Caco-2 (cell line): Measurements from ENCODE around the gene NRIP1. TPM values are rescaled to one million over a fixed set of nuclear protein-coding genes. Genes with fewer than 3 reads are reported as not detected.

Experiments used
- BruUV-seq: library from RNA; stranded (reverse); fragments of 400-500 nt; replicated peaks from 2 replicates; lab custom pipeline; 2021; lab: Mats Ljungman, UMichigan
- CTCF ChIA-PET: fragments of 300-600 bp; sonication (Branson Sonifier 250); formaldehyde crosslinking; loops from one replicate; lab custom pipeline; 2022; ENCODE audit warnings: antibody characterized with exemption; lab: Charles Lee
- POLR2A ChIA-PET: fragments of 300-600 bp; sonication (Branson Sonifier 250); formaldehyde crosslinking; loops from one replicate; lab custom pipeline; 2022; ENCODE audit warnings: antibody characterized with exemption; lab: Charles Lee
- DNase-seq, 2 experiments: peaks; one replicate each; pipeline versions ENCODE4 v3.0.0 to v3.0.0-alpha.2; 2020 to 2022
- H3K27me3 ChIP-seq: replicated peaks from 2 replicates; pipeline ENCODE4 v1.6.0; 2011; ENCODE audit warnings: low read length; ENCODE audit not compliant: control insufficient read depth, insufficient read depth
- H3K36me3 ChIP-seq: 2 replicates; pipeline ENCODE4 v1.5.1; 2011; ENCODE audit warnings: low read length; ENCODE audit not compliant: control insufficient read depth, insufficient read depth
- H3K4me1 ChIP-seq: fragments of 250-450 bp; sonication (Bioruptor Pico); 2 replicates; pipeline ENCODE4 v1.5.1; 2020; ENCODE audit warnings: mild to moderate bottlenecking
- H3K4me3 ChIP-seq: 2 replicates; pipeline ENCODE4 v1.5.1; 2011; ENCODE audit warnings: low read depth, mild to moderate bottlenecking, control low read depth, low read length
- H3K9me3 ChIP-seq: fragments of 250-450 bp; sonication (Bioruptor Pico); 2 replicates; pipeline ENCODE4 v1.5.1; 2020; ENCODE audit warnings: mild to moderate bottlenecking, moderate library complexity
- H3K27ac Mint-ChIP-seq: one replicate; pipeline ENCODE4 v1.8.0; 2022; ENCODE audit warnings: mixed read lengths; ENCODE audit not compliant: unreplicated experiment
- H3K27me3 Mint-ChIP-seq: one replicate; pipeline ENCODE4 v1.8.0; 2022; ENCODE audit warnings: mixed read lengths; ENCODE audit not compliant: insufficient read depth, unreplicated experiment
- H3K36me3 Mint-ChIP-seq: one replicate; pipeline ENCODE4 v1.8.0; 2022; ENCODE audit warnings: mild to moderate bottlenecking, mixed read lengths; ENCODE audit not compliant: insufficient read depth, unreplicated experiment
- H3K4me1 Mint-ChIP-seq: one replicate; pipeline ENCODE4 v1.8.0; 2022; ENCODE audit warnings: low read depth, mixed read lengths; ENCODE audit not compliant: unreplicated experiment
- H3K4me3 Mint-ChIP-seq: one replicate; pipeline ENCODE4 v1.8.0; 2022; ENCODE audit warnings: mild to moderate bottlenecking, moderate library complexity, mixed read lengths; ENCODE audit not compliant: unreplicated experiment
- H3K9me3 Mint-ChIP-seq: one replicate; pipeline ENCODE4 v1.8.0; 2022; ENCODE audit warnings: mixed read lengths; ENCODE audit not compliant: unreplicated experiment
- intact Hi-C: fragments of 100-400 bp; cut with micrococcal nuclease; formaldehyde crosslinking; loops from one replicate; pipeline ENCODE4 v1.10.0; 2022; ENCODE audit not compliant: unreplicated experiment
- total RNA-seq: library from RNA; stranded (reverse); gene quantifications from 2 replicates; pipeline ENCODE4 v1.2.3, GENCODE V29; 2022
- TF ChIP-seq, protein P1 (sequence below), 2 experiments: fragments of 200-600 bp in 1 of 2; IDR thresholded peaks; 1 replicate in 1 of 2; 2 replicates in 1 of 2; pipeline versions ENCODE4 v1.5.1 to v1.8.0; 2011 to 2022; ENCODE audit warnings: antibody characterized with exemption in 1 of 2, control low read depth in 1 of 2, inconsistent platforms in 1 of 2, low read depth in 1 of 2, low read length in 1 of 2, mild to moderate bottlenecking in 1 of 2, moderate library complexity in 1 of 2; ENCODE audit not compliant: insufficient read depth in 1 of 2, severe bottlenecking in 1 of 2, unreplicated experiment in 1 of 2

The NRIP1 gene
- total RNA-seq, 1 experiment from 2014 or later, result 28.6 TPM

- no peak overlapping the region for H3K4me3 ChIP-seq
- POLR2A ChIA-PET, result no interaction called here
- Mint-ChIP-seq H3K27ac (no peak overlapping the region), H3K4me3 (no peak overlapping the region), H3K4me1 (peaks cover 34% of the 10 kb centered on the region), H3K36me3 (no peaks in the 10 kb centered on the region), H3K9me3 (no peaks in the 10 kb centered on the region), H3K27me3 (no peaks in the 10 kb centered on the region)
- H3K4me1 ChIP-seq, result peaks cover 7% of the 10 kb centered on the region
- DNase-seq, result no peak
- H3K36me3 ChIP-seq, result no peaks in the 10 kb centered on the region
- no TSS peak for BruUV-seq
- TF ChIP-seq, protein P1, sequence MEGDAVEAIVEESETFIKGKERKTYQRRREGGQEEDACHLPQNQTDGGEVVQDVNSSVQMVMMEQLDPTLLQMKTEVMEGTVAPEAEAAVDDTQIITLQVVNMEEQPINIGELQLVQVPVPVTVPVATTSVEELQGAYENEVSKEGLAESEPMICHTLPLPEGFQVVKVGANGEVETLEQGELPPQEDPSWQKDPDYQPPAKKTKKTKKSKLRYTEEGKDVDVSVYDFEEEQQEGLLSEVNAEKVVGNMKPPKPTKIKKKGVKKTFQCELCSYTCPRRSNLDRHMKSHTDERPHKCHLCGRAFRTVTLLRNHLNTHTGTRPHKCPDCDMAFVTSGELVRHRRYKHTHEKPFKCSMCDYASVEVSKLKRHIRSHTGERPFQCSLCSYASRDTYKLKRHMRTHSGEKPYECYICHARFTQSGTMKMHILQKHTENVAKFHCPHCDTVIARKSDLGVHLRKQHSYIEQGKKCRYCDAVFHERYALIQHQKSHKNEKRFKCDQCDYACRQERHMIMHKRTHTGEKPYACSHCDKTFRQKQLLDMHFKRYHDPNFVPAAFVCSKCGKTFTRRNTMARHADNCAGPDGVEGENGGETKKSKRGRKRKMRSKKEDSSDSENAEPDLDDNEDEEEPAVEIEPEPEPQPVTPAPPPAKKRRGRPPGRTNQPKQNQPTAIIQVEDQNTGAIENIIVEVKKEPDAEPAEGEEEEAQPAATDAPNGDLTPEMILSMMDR (IDR thresholded peaks at IDR 0.05; ENCODE audit: insufficient read depth in 1 of 2, low read depth in 1 of 2, low read length in 1 of 2, severe bottlenecking in 1 of 2, unreplicated experiment in 1 of 2), result no peak
- H3K9me3 ChIP-seq, result no peaks in the 10 kb centered on the region
- CTCF ChIA-PET, result no interaction called here
- H3K27me3 ChIP-seq, result no peaks in the 10 kb centered on the region
- intact Hi-C loops, result no loop called here
These were observed 10.7 kb downstream of the NRIP1 start for GRCh38 chr21:15054089-15054488.

GRCh38 chr21:15053500-15053899 is 11.3 kb downstream of the NRIP1 start:
- H3K4me3 ChIP-seq, result no peak overlapping the region
- Mint-ChIP-seq H3K4me1 (peaks cover 28% of the 10 kb centered on the region), H3K4me3 (no peak overlapping the region), H3K36me3 (no peaks in the 10 kb centered on the region), H3K9me3 (no peaks in the 10 kb centered on the region), H3K27ac (no peak overlapping the region), H3K27me3 (no peaks in the 10 kb centered on the region)
- no peaks in the 10 kb centered on the region for H3K9me3 ChIP-seq
- H3K36me3 ChIP-seq, result no peaks in the 10 kb centered on the region
- CTCF ChIA-PET, result no interaction called here
- TF ChIP-seq, protein P1 (IDR thresholded peaks at IDR 0.05; ENCODE audit: insufficient read depth in 1 of 2, low read depth in 1 of 2, low read length in 1 of 2, severe bottlenecking in 1 of 2, unreplicated experiment in 1 of 2), result no peak
- intact Hi-C loops, result no loop called here
- DNase-seq, result no peak
- H3K4me1 ChIP-seq, result peaks cover 1% of the 10 kb centered on the region
- no TSS peak for BruUV-seq
- H3K27me3 ChIP-seq, result no peaks in the 10 kb centered on the region
- POLR2A ChIA-PET, result no interaction called here

GRCh38 chr21:15052459-15052763 is 12.4 kb downstream of the NRIP1 start:
- Histone ChIP-seq H3K27me3 (no peaks in the 10 kb centered on the region), H3K4me3 (no peak overlapping the region), H3K9me3 (no peaks in the 10 kb centered on the region), H3K36me3 (no peaks in the 10 kb centered on the region), H3K4me1 (no peaks in the 10 kb centered on the region)
- Mint-ChIP-seq H3K27ac (no peak overlapping the region), H3K4me1 (peaks cover 25% of the 10 kb centered on the region), H3K27me3 (no peaks in the 10 kb centered on the region), H3K9me3 (no peaks in the 10 kb centered on the region), H3K36me3 (no peaks in the 10 kb centered on the region), H3K4me3 (no peak overlapping the region)
- DNase-seq, result no peak
- intact Hi-C loops, result no loop called here
- POLR2A ChIA-PET, result no interaction called here
- CTCF ChIA-PET, result no interaction called here
- TF ChIP-seq, protein P1 (IDR thresholded peaks at IDR 0.05; ENCODE audit: insufficient read depth in 1 of 2, low read depth in 1 of 2, low read length in 1 of 2, severe bottlenecking in 1 of 2, unreplicated experiment in 1 of 2), result no peak
- BruUV-seq, result no TSS peak
